ENCODE results near the gene GPC3.

DNA sequence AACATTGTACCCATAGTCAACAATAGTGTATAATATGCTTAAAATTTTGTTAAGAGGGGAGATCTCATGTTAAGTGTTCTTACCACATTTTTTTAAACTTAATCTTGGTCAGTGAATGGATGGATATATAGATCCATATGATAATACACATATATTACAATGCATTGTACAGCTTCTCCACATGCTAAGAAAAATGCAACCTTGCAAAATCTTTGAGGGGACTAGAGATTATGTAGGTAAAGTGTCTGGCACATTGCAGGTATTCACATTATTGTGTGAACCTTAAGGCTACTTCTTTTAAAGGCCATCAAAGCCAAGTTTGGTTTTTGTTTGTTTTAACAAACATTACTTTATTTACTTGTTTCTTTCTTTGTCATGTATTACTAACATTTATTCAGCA is 10.4 kb upstream of the GPC3 start:
- TF ChIP-seq, protein P1, sequence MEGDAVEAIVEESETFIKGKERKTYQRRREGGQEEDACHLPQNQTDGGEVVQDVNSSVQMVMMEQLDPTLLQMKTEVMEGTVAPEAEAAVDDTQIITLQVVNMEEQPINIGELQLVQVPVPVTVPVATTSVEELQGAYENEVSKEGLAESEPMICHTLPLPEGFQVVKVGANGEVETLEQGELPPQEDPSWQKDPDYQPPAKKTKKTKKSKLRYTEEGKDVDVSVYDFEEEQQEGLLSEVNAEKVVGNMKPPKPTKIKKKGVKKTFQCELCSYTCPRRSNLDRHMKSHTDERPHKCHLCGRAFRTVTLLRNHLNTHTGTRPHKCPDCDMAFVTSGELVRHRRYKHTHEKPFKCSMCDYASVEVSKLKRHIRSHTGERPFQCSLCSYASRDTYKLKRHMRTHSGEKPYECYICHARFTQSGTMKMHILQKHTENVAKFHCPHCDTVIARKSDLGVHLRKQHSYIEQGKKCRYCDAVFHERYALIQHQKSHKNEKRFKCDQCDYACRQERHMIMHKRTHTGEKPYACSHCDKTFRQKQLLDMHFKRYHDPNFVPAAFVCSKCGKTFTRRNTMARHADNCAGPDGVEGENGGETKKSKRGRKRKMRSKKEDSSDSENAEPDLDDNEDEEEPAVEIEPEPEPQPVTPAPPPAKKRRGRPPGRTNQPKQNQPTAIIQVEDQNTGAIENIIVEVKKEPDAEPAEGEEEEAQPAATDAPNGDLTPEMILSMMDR (IDR thresholded peaks at IDR 0.05; ENCODE audit: low read length), result no peak
- TF ChIP-seq EZH2 (IDR thresholded peaks at IDR 0.05; ENCODE audit: borderline replicate concordance, low read length), result no peak
